IMR-90 (cell line): ENCODE data around the gene IGF2BP3. TPM values are rescaled to one million over a fixed set of nuclear protein-coding genes. Genes with fewer than 3 reads are reported as not detected.

Source experiments
- ATAC-seq: fragments of 200-7000 bp; cut with Tn5 transposase; 2 replicates; pipeline ENCODE4 v1.9.1; 2020; ENCODE audit warnings: low read depth, mild to moderate bottlenecking, moderate library complexity
- BruUV-seq: library from RNA; stranded (reverse); fragments of 400-500 nt; replicated peaks from 2 replicates; lab custom pipeline; 2021; lab: Mats Ljungman, UMichigan
- CTCF ChIA-PET: fragments of 300-600 bp; formaldehyde crosslinking; extraction: SDS; loops from one replicate; lab custom pipeline; 2021; ENCODE audit warnings: antibody characterized with exemption; lab: Yijun Ruan, JAX
- POLR2A ChIA-PET: fragments of 300-600 bp; sonication (Branson Sonifier 250); formaldehyde crosslinking; loops from one replicate; lab custom pipeline; 2022; ENCODE audit warnings: antibody characterized with exemption; ENCODE audit not compliant: unreplicated experiment; lab: Charles Lee
- DNase-seq: peaks from one replicate; pipeline ENCODE4 v3.0.0; 2013
- H2AFZ ChIP-seq: replicated peaks from 2 replicates; pipeline ENCODE3; 2013; ENCODE audit warnings: low read length, mild to moderate bottlenecking; ENCODE audit not compliant: poor library complexity
- H2AK5ac ChIP-seq: 2 replicates; pipeline ENCODE4 v1.6.1; 2013; ENCODE audit warnings: low read depth, low read length, inconsistent platforms
- H2AK9ac ChIP-seq: replicated peaks from 2 replicates; pipeline ENCODE3; 2013; ENCODE audit warnings: mild to moderate bottlenecking, low read depth, low read length, moderate library complexity; ENCODE audit not compliant: poor library complexity
- H2BK120ac ChIP-seq: 2 replicates; pipeline ENCODE4 v1.6.1; 2013; ENCODE audit warnings: low read depth, low read length, inconsistent platforms
- H2BK15ac ChIP-seq: 3 replicates; pipeline ENCODE4 v1.6.1; 2013; ENCODE audit warnings: low read depth, low read length, inconsistent platforms
- H2BK20ac ChIP-seq: 2 replicates; pipeline ENCODE4 v1.6.1; 2013; ENCODE audit warnings: low read depth, mild to moderate bottlenecking, inconsistent platforms, low read length, moderate library complexity
- H2BK5ac ChIP-seq: 2 replicates; pipeline ENCODE4 v1.6.1; 2013; ENCODE audit warnings: mild to moderate bottlenecking, low read depth, low read length, inconsistent platforms; ENCODE audit not compliant: poor library complexity, severe bottlenecking
- H3K14ac ChIP-seq: replicated peaks from 2 replicates; pipeline ENCODE4 v1.6.1; 2013; ENCODE audit warnings: low read depth, low read length, inconsistent platforms
- H3K18ac ChIP-seq: 2 replicates; pipeline ENCODE4 v1.6.1; 2013; ENCODE audit warnings: low read depth, low read length, control low read depth
- H3K23ac ChIP-seq: 2 replicates; pipeline ENCODE4 v1.6.1; 2013; ENCODE audit warnings: low read depth, low read length, inconsistent platforms
- H3K27ac ChIP-seq: 2 replicates; pipeline ENCODE4 v1.5.1; 2013; ENCODE audit warnings: mild to moderate bottlenecking, control low read depth, low read length; ENCODE audit not compliant: insufficient read depth
- H3K27me3 ChIP-seq: 2 replicates; pipeline ENCODE4 v1.6.1; 2013; ENCODE audit warnings: low read length; ENCODE audit not compliant: control insufficient read depth, insufficient read depth
- H3K36me3 ChIP-seq: 2 replicates; pipeline ENCODE4 v1.6.1; 2013; ENCODE audit warnings: low read length, mixed read lengths; ENCODE audit not compliant: control insufficient read depth, insufficient read depth
- H3K4ac ChIP-seq: 2 replicates; pipeline ENCODE4 v1.6.1; 2013; ENCODE audit warnings: low read depth, low read length, inconsistent platforms
- H3K4me1 ChIP-seq: 2 replicates; pipeline ENCODE4 v1.6.1; 2013; ENCODE audit warnings: low read length, mixed read lengths; ENCODE audit not compliant: control insufficient read depth, insufficient read depth
- H3K4me2 ChIP-seq: 2 replicates; pipeline ENCODE4 v1.6.1; 2013; ENCODE audit warnings: low read depth, mild to moderate bottlenecking, control low read depth, low read length, moderate library complexity
- H3K4me3 ChIP-seq: 2 replicates; pipeline ENCODE4 v1.5.1; 2013; ENCODE audit warnings: low read depth, mild to moderate bottlenecking, control low read depth, low read length, moderate library complexity; ENCODE audit not compliant: insufficient read depth
- H3K56ac ChIP-seq: 2 replicates; pipeline ENCODE4 v1.6.1; 2013; ENCODE audit warnings: low read length, inconsistent platforms; ENCODE audit not compliant: insufficient read depth; ENCODE audit errors: extremely low read depth
- H3K79me1 ChIP-seq, 2 experiments: 2 replicates each; pipeline ENCODE4 v1.6.1; 2013; ENCODE audit warnings: low read length in 2 of 2, inconsistent platforms in 1 of 2, low read depth in 1 of 2
- H3K9ac ChIP-seq: 2 replicates; pipeline ENCODE4 v1.6.1; 2013; ENCODE audit warnings: low read depth, low read length, control low read depth
- H3K9me1 ChIP-seq: 2 replicates; pipeline ENCODE4 v1.6.1; 2013; ENCODE audit warnings: low read length, inconsistent platforms; ENCODE audit not compliant: insufficient read depth
- H3K9me3 ChIP-seq: 2 replicates; pipeline ENCODE4 v1.6.1; 2013; ENCODE audit warnings: low read length; ENCODE audit not compliant: control insufficient read depth, insufficient read depth
- H4K20me1 ChIP-seq: 2 replicates; pipeline ENCODE4 v1.6.1; 2013; ENCODE audit warnings: low read length, inconsistent platforms; ENCODE audit not compliant: insufficient read depth
- H4K5ac ChIP-seq: 2 replicates; pipeline ENCODE4 v1.6.1; 2013; ENCODE audit warnings: mild to moderate bottlenecking, low read depth, low read length, control low read depth
- H4K8ac ChIP-seq, 2 experiments: 2 replicates each; pipeline ENCODE4 v1.6.1; 2013; ENCODE audit warnings: low read depth in 2 of 2, low read length in 2 of 2, control low read depth in 1 of 2, inconsistent platforms in 1 of 2
- H4K91ac ChIP-seq: 2 replicates; pipeline ENCODE4 v1.6.1; 2013; ENCODE audit warnings: low read depth, low read length, inconsistent platforms; ENCODE audit not compliant: insufficient read depth
- CHD1 ChIP-seq: IDR thresholded peaks from 2 replicates; pipeline ENCODE4 v1.6.1; 2012; ENCODE audit warnings: low read depth, low read length, improper control_type of control experiment
- MAZ ChIP-seq: IDR thresholded peaks from 2 replicates; pipeline ENCODE4 v1.6.1; 2012; ENCODE audit warnings: low read depth, mild to moderate bottlenecking, low read length, improper control_type of control experiment, moderate library complexity, borderline replicate concordance
- WGBS, 2 experiments: methylation state at CpG; one replicate each; pipeline versions ENCODE4 v1.1.5 to v1.1.7; 2013; ENCODE audit warnings: missing lambda C conversion rate in 2 of 2; ENCODE audit not compliant: insufficient read length in 1 of 2; ENCODE audit errors: extremely low coverage in 2 of 2; 5-methylcytosine and 5-hydroxymethylcytosine counted together
- dilution Hi-C: fragments of 300-500 bp; cut with HindIII; formaldehyde crosslinking; loops from one replicate; pipeline ENCODE4 v1.14.3; 2018; ENCODE audit warnings: low sequenced_read_pairs; ENCODE audit not compliant: unreplicated experiment
- in situ Hi-C: fragments of 300-500 bp; cut with MboI; formaldehyde crosslinking; loops from 3 replicates; pipeline ENCODE4 v1.14.3; 2019; ENCODE audit warnings: low sequenced_read_pairs, inconsistent platforms, mixed read lengths
- intact Hi-C: fragments of 100-400 bp; cut with micrococcal nuclease; formaldehyde crosslinking; loops from 2 replicates; pipeline ENCODE4 v1.10.0; 2022
- polyA plus RNA-seq, 3 experiments: library from polyadenylated mRNA; depleted of rRNA; stranded (reverse); fragments of >200 nt; gene quantifications; 2 replicates each; pipeline ENCODE4 v1.2.3, GENCODE V29; 2012; ENCODE audit warnings: low replicate concordance in 1 of 3
- total RNA-seq: library from RNA; depleted of rRNA; stranded (reverse); fragments of >200 nt; gene quantifications from 2 replicates; pipeline ENCODE4 v1.2.3, GENCODE V29; 2012

Gene IGF2BP3
- total and polyA plus RNA-seq, 2 of the 4 experiments (the other 2 are of a cell fraction), result 50.9 to 59.3 TPM

- no peaks in the 10 kb centered on the region for H3K27me3 ChIP-seq
- H3K4me2 ChIP-seq, result peak overlapping the region; percentile 92
- peak overlapping the region; percentile 96 for H3K9ac ChIP-seq
- peaks cover 13% of the 10 kb centered on the region for H3K4me1 ChIP-seq
- peak overlapping the region; percentile 97 for H3K14ac ChIP-seq
- no peak overlapping the region for H2BK20ac ChIP-seq
- no peaks in the 10 kb centered on the region for H3K36me3 ChIP-seq
- H2AFZ ChIP-seq, result peak overlapping the region; percentile 85
- peak overlapping the region; percentile 97 for H2AK9ac ChIP-seq
- peak overlapping the region; percentile 85 for H4K91ac ChIP-seq
- H3K9me1 ChIP-seq, result peaks cover 5% of the 10 kb centered on the region
- H3K9me3 ChIP-seq, result no peaks in the 10 kb centered on the region
- H4K20me1 ChIP-seq, result peaks cover 32% of the 10 kb centered on the region
- H4K5ac ChIP-seq, result peak overlapping the region; percentile 67
- H2BK5ac ChIP-seq, result peak overlapping the region; percentile 97
- H2AK5ac ChIP-seq, result peak overlapping the region; percentile 86
- H3K23ac ChIP-seq, result peak overlapping the region; percentile 87
- peak overlapping the region; percentile 86 for H3K56ac ChIP-seq
- no TSS peak for BruUV-seq
- peak overlapping the region; percentile 87 for H3K4ac ChIP-seq
- H4K8ac ChIP-seq, result peak overlapping the region; percentile 62 to 66; a peak in 2 of 4 replicates
- 0% methylated on average over 17 of the region's 48 CpGs; no CpG with 5 or more reads in 1 of the 2 experiments for WGBS, 2 experiments
- H3K18ac ChIP-seq, result peak overlapping the region; percentile 77
- dilution Hi-C loops (no loop called here), intact Hi-C loops (no loop called here), in situ Hi-C loops (no loop called here)
- peak overlapping the region; percentile 57 for H3K4me3 ChIP-seq
- 0 out of 2 replicates have a peak, but pooled peaks have one; percentile 13 for TF ChIP-seq MAZ
- no peak for TF ChIP-seq CHD1
- ATAC-seq (no peak), DNase-seq (no peak)
- H3K27ac ChIP-seq, result peak overlapping the region; percentile 86
- H2BK120ac ChIP-seq, result peak overlapping the region; percentile 57
- H2BK15ac ChIP-seq, result no peak overlapping the region; the same call in 2 of the 3 replicates
- POLR2A ChIA-PET, result no interaction called here
- CTCF ChIA-PET, result interaction anchor here (0.8 kb wide), 1 partner anchor 196 kb away, joined by 4 read pairs; no protein-coding TSS in a partner anchor
- H3K79me1 ChIP-seq, result peaks cover 0 to 31% of the 10 kb centered on the region in 2 experiments; a peak in 2 of 4 replicates
These were observed 1.7 kb downstream of the IGF2BP3 start for GRCh38 chr7:23468526-23469149.
